Memory B cell (primary cell): ENCODE data around the gene TMEM178B.

Experiments used
- ATAC-seq: fragments of 150-1000 bp; cut with Tn5 transposase; 2 replicates; pipeline ENCODE4 v1.10.0; 2021; ENCODE audit warnings: low read depth, mild to moderate bottlenecking, moderate library complexity
- DNase-seq, 2 donors: peaks; one replicate each; pipeline ENCODE4 v3.0.0; 2022; ENCODE audit warnings: low spot score in 2 of 2
- H3K27ac Mint-ChIP-seq: one replicate; pipeline ENCODE4 v1.8.0; 2022; ENCODE audit warnings: mild to moderate bottlenecking, moderate library complexity, mixed read lengths
- H3K27me3 Mint-ChIP-seq: one replicate; pipeline ENCODE4 v1.8.0; 2022; ENCODE audit warnings: mixed read lengths
- H3K36me3 Mint-ChIP-seq: one replicate; pipeline ENCODE4 v1.8.0; 2022; ENCODE audit warnings: mild to moderate bottlenecking, mixed read lengths
- H3K4me1 Mint-ChIP-seq: one replicate; pipeline ENCODE4 v1.8.0; 2022; ENCODE audit warnings: mixed read lengths
- H3K4me3 Mint-ChIP-seq: one replicate; pipeline ENCODE4 v1.8.0; 2022; ENCODE audit warnings: mild to moderate bottlenecking, moderate library complexity, mixed read lengths
- H3K9me3 Mint-ChIP-seq: one replicate; pipeline ENCODE4 v1.8.0; 2022; ENCODE audit warnings: mixed read lengths

Gene TMEM178B

GRCh38 chr7:141276031-141276430 is 202.2 kb downstream of the TMEM178B start:
- ATAC-seq (no peak), DNase-seq (no peak)
- Mint-ChIP-seq H3K36me3 (no peaks in the 10 kb centered on the region), H3K4me3 (no peak overlapping the region), H3K27ac (no peak overlapping the region), H3K9me3 (peaks cover 3% of the 10 kb centered on the region), H3K4me1 (no peaks in the 10 kb centered on the region), H3K27me3 (no peaks in the 10 kb centered on the region)

GRCh38 chr7:141280100-141280499 is 206.2 kb downstream of the TMEM178B start:
- Mint-ChIP-seq H3K27ac (no peak overlapping the region), H3K4me1 (peaks cover 3% of the 10 kb centered on the region), H3K36me3 (no peaks in the 10 kb centered on the region), H3K27me3 (peaks cover 11% of the 10 kb centered on the region), H3K9me3 (peaks cover 3% of the 10 kb centered on the region), H3K4me3 (no peak overlapping the region)
- no peak for DNase-seq
- no peak for ATAC-seq

DNA sequence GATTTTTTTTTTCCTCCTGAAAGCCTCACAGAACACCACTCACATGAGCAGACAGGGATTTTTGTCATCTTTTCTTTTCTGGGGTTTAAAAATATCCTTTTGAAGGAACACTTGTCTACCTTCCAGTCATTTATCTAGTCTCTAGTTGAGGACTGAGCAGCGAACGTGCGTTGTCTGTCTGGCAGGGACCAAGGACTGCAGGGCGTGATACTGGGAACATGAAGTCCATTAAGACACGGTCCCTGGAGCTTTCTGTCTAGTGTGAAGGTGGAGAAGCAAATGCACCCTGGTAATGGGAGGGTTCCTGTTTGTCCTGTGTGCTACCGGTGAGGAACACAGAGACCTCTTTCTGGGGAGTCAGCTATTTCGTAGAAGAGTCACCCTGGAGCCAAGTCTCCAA is 207.4 kb downstream of the TMEM178B start:
- Mint-ChIP-seq H3K4me3 (no peak overlapping the region), H3K27me3 (peaks cover 11% of the 10 kb centered on the region), H3K9me3 (peaks cover 3% of the 10 kb centered on the region), H3K4me1 (peaks cover 3% of the 10 kb centered on the region), H3K27ac (no peak overlapping the region), H3K36me3 (no peaks in the 10 kb centered on the region)
- no peak for DNase-seq
- ATAC-seq: no peak

DNA sequence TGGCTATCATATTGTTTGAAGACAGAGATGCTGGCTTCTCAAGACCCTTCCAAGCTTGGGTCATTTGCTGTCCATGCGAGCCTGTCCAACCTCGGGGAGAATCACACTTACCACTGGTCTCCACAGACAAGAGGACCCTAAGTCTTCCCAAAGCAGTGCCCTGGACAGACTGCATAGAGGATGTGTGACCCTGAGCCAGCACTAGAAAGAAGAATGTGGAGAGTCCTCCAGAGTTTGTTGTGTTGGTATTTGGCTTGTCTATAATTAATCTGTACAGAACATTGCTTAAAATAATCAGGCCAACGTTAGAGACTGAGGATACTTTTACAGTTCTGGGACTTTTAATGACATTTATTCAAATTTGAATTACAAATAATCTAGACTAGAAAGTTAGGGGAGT is 212.7 kb downstream of the TMEM178B start:
- H3K9me3 Mint-ChIP-seq: no peaks in the 10 kb centered on the region
- peaks cover 3% of the 10 kb centered on the region for H3K4me1 Mint-ChIP-seq
- H3K27ac Mint-ChIP-seq: no peak overlapping the region

DNA sequence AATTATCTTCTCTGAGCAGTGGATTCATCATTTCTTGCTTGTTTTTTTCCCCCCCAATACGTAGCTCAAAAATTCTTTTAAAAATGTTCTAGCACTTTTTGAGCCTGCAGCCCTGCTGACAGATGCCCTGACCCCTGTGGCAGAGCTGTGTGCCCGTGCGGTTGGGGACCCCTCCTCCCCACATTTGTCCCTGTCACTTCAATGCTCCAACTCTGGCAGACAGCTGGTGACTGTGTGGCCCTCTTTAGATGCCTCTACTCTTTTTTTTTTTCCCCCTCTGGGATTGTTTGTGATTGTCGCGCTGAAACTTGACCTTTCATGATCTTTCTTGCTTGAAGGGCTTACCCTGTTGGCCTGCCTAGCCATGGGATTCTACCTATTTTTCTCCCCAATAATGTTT is 214.1 kb downstream of the TMEM178B start:
- peaks cover 12% of the 10 kb centered on the region for H3K27me3 Mint-ChIP-seq
- DNase-seq (no peak), ATAC-seq (no peak)
- H3K4me1 Mint-ChIP-seq: peaks cover 5% of the 10 kb centered on the region
- H3K36me3 Mint-ChIP-seq: peaks cover 2% of the 10 kb centered on the region
- H3K4me3 Mint-ChIP-seq: no peak overlapping the region
- H3K27ac Mint-ChIP-seq: no peak overlapping the region
- no peaks in the 10 kb centered on the region for H3K9me3 Mint-ChIP-seq

More for the DNA sequence above, 212.7 kb downstream of the TMEM178B start:
- no peak for DNase-seq
- peaks cover 2% of the 10 kb centered on the region for H3K36me3 Mint-ChIP-seq
- H3K4me3 Mint-ChIP-seq: no peak overlapping the region
- peaks cover 18% of the 10 kb centered on the region for H3K27me3 Mint-ChIP-seq
- no peak for ATAC-seq

DNA sequence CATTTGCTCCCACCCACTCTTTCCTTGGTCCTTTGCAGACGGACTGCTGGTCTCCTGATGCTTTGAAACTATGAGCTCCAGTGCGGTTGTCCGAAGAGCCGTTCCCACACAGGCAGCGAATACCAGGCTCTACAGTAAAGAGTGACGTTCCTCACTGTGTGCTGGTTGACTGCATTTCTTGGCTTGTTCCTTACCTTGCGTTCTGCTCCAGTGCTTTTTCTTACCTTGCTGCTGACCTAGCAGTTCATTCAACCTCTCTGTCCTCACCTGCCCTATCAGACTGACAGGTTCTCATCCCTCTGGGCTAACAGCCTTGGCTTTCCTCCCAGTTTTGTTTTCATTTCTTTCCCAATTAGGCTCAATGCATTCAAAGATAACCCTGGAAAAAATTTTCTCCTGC is 214.8 kb downstream of the TMEM178B start:
- Mint-ChIP-seq H3K27ac (no peak overlapping the region), H3K27me3 (peaks cover 12% of the 10 kb centered on the region), H3K36me3 (peaks cover 2% of the 10 kb centered on the region), H3K4me3 (no peak overlapping the region), H3K9me3 (no peaks in the 10 kb centered on the region), H3K4me1 (peaks cover 5% of the 10 kb centered on the region)
- DNase-seq (no peak), ATAC-seq (no peak)

GRCh38 chr7:141290365-141290764 is 216.5 kb downstream of the TMEM178B start:
- Mint-ChIP-seq H3K9me3 (no peaks in the 10 kb centered on the region), H3K27me3 (peaks cover 8% of the 10 kb centered on the region), H3K4me3 (no peak overlapping the region), H3K4me1 (peaks cover 2% of the 10 kb centered on the region), H3K27ac (no peak overlapping the region), H3K36me3 (peaks cover 2% of the 10 kb centered on the region)
- DNase-seq (no peak), ATAC-seq (no peak)

- no peak for DNase-seq
- ATAC-seq: no peak
- peaks cover 8% of the 10 kb centered on the region for H3K27me3 Mint-ChIP-seq
- H3K36me3 Mint-ChIP-seq: peaks cover 2% of the 10 kb centered on the region
- H3K4me3 Mint-ChIP-seq: no peak overlapping the region
- H3K4me1 Mint-ChIP-seq: peaks cover 2% of the 10 kb centered on the region
- H3K9me3 Mint-ChIP-seq: no peaks in the 10 kb centered on the region
- H3K27ac Mint-ChIP-seq: no peak overlapping the region
These were observed 217.1 kb downstream of the TMEM178B start for GRCh38 chr7:141290973-141291372.

GRCh38 chr7:141291541-141291940 is 217.7 kb downstream of the TMEM178B start:
- Mint-ChIP-seq H3K4me3 (no peak overlapping the region), H3K4me1 (peaks cover 2% of the 10 kb centered on the region), H3K27ac (no peak overlapping the region), H3K9me3 (no peaks in the 10 kb centered on the region), H3K36me3 (peaks cover 2% of the 10 kb centered on the region), H3K27me3 (peaks cover 8% of the 10 kb centered on the region)
- ATAC-seq (no peak), DNase-seq (no peak)

- Mint-ChIP-seq H3K36me3 (peaks cover 2% of the 10 kb centered on the region), H3K4me3 (no peak overlapping the region), H3K4me1 (peaks cover 2% of the 10 kb centered on the region), H3K27ac (no peak overlapping the region), H3K27me3 (peaks cover 3% of the 10 kb centered on the region), H3K9me3 (peaks cover 3% of the 10 kb centered on the region)
- DNase-seq: no peak
- no peak for ATAC-seq
These were observed 220.4 kb downstream of the TMEM178B start for GRCh38 chr7:141294143-141294829.

- Mint-ChIP-seq H3K27me3 (peaks cover 1% of the 10 kb centered on the region), H3K4me3 (no peak overlapping the region), H3K36me3 (peaks cover under 1% of the 10 kb centered on the region), H3K4me1 (peaks cover 2% of the 10 kb centered on the region), H3K9me3 (peaks cover 3% of the 10 kb centered on the region), H3K27ac (no peak overlapping the region)
- DNase-seq: no peak
- ATAC-seq: no peak
These were observed 221.6 kb downstream of the TMEM178B start for GRCh38 chr7:141295367-141295895.

- no peak for ATAC-seq
These were observed 227.0 kb downstream of the TMEM178B start for GRCh38 chr7:141300816-141301215.

DNA sequence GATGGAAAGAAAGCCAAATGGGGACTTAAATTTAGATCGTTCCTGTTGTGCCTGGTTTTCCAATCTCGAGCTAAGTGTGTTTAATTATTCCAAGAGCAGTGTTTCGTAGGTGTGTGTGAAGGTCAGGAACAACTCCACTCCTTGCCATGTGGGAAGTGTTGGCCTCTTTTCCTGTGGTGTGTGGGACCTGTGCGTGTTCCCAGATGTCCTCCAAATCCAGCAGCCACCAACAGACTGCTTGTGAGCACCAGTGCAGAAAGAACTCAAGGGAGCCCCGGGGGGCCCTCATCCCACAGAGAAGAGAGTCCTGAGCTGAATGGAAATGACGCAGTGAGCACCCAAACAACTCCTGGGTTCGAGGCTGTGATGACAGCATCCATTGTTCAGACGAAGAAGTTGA is 227.7 kb downstream of the TMEM178B start:
- Mint-ChIP-seq H3K27me3 (no peaks in the 10 kb centered on the region), H3K36me3 (no peaks in the 10 kb centered on the region), H3K4me1 (no peaks in the 10 kb centered on the region), H3K4me3 (no peak overlapping the region), H3K9me3 (peaks cover 3% of the 10 kb centered on the region), H3K27ac (no peak overlapping the region)
- ATAC-seq (no peak), DNase-seq (no peak)

More at GRCh38 chr7:141300816-141301215, 227.0 kb downstream of the TMEM178B start:
- Mint-ChIP-seq H3K27me3 (no peaks in the 10 kb centered on the region), H3K27ac (no peak overlapping the region), H3K4me1 (no peaks in the 10 kb centered on the region), H3K4me3 (no peak overlapping the region), H3K36me3 (no peaks in the 10 kb centered on the region), H3K9me3 (peaks cover 3% of the 10 kb centered on the region)
- DNase-seq: no peak

DNA sequence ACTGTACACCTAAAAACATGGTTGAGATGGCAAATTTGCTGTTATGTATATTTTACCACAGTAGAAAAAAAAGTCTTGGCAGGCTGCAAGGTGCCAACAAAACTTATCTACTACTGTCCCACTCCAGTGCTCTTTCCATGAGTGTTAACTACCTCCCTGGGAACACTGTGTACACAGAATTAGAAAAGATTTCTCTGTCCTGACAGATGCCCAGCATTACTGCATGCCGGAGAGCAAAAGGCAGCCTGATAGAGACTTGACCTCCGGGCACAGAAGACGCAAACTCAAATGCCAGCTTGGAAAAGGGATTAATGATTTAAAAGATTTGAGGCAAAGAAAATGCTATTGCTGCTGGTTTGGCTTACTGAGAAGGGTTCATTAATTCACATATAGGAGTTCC is 228.8 kb downstream of the TMEM178B start:
- no peaks in the 10 kb centered on the region for H3K4me1 Mint-ChIP-seq
- DNase-seq (no peak), ATAC-seq (no peak)
- H3K27ac Mint-ChIP-seq: no peak overlapping the region
- no peaks in the 10 kb centered on the region for H3K36me3 Mint-ChIP-seq
- H3K4me3 Mint-ChIP-seq: no peak overlapping the region
- peaks cover 3% of the 10 kb centered on the region for H3K9me3 Mint-ChIP-seq
- peaks cover under 1% of the 10 kb centered on the region for H3K27me3 Mint-ChIP-seq

DNA sequence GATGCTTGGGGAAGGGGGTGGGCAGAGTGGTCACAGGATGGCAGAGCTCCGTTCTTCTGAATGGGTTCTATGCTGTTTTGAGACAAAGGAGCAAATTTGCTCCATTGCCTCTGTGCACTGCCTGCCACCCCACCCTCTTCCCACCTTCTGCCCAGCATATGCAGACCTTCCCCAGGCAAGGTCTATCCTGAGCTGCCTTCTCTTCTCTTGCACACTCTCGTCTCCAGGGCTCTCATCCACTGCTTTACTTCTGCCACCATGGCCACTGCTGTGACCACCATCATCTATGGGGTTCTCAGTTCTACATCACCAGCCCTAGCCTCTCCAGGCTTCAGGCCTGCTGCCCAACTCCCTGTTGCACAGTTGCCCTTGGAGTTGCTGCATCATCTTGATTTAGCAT is 230.4 kb downstream of the TMEM178B start:
- H3K4me3 Mint-ChIP-seq: no peak overlapping the region
- H3K36me3 Mint-ChIP-seq: no peaks in the 10 kb centered on the region
- no peak overlapping the region for H3K27ac Mint-ChIP-seq
- DNase-seq (no peak), ATAC-seq (no peak)
- peaks cover 5% of the 10 kb centered on the region for H3K27me3 Mint-ChIP-seq
- no peaks in the 10 kb centered on the region for H3K9me3 Mint-ChIP-seq
- H3K4me1 Mint-ChIP-seq: no peaks in the 10 kb centered on the region
